OCI-LY7 (cell line): ENCODE data around the gene AURKAIP1.

Experiments used
- CTCF ChIP-seq: fragments of 200-600 bp; sonication (generic); conservative IDR thresholded peaks from 2 replicates; pipeline ENCODE4 v1.5.1; 2014; ENCODE audit warnings: mild to moderate bottlenecking, antibody characterized with exemption, low read length, moderate library complexity, mixed read lengths
- EZH2phosphoT487 ChIP-seq: fragments of 200-600 bp; sonication (generic); IDR thresholded peaks from 2 replicates; pipeline ENCODE4 v1.6.1; 2018; ENCODE audit warnings: low read depth, borderline replicate concordance, mild to moderate bottlenecking, mixed run types, antibody characterized with exemption, low read length, moderate library complexity, mixed read lengths

- TF ChIP-seq EZH2phosphoT487 (no peak), CTCF (no peak)
Observed at GRCh38 chr1:1373051-1373814, 1.8 kb downstream of the AURKAIP1 start.
